ENCODE data around the gene CHCHD2. TPM values are rescaled to one million over a fixed set of nuclear protein-coding genes. Genes with fewer than 3 reads are reported as not detected.
A peak's percentile ranks its signal among the peaks of the same experiment; 100 is the strongest.
"Not testable (repeated sequence)": the region's sequence is repeated elsewhere in the genome, so short reads cannot be mapped to it uniquely, and the experiment has no call there.

The CHCHD2 gene
- total RNA-seq, 1 donor from 2014 or later: 119 TPM

DNA sequence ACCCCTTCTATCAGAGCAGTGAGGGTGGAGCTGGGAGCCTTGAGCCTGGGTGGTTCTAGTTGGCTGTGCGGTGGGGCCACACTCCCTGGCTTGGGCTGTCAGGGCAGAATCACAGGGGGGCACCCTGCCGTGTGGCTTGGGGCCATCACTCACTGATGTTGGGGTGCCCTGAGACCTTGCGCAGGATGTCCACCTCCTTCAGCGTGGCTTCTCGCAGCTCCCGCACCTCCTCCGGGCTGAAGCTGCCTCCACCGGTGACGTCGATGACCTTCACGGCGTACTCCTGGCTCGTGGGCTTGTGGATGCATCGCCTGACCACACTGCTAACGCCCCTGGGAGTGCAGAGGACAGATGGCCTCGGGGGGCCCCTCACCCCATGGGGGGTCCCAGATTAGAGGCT, 18.8 kb downstream of the CHCHD2 start:
- Mint-ChIP-seq H3K36me3 (ENCODE audit: low read depth) (peaks cover 4% of the 10 kb centered on the region), H3K9me3 (ENCODE audit: low read depth) (no peaks in the 10 kb centered on the region), H3K4me3 (ENCODE audit: unreplicated experiment) (no peak overlapping the region), H3K27me3 (ENCODE audit: low read depth) (no peaks in the 10 kb centered on the region), H3K27ac (ENCODE audit: unreplicated experiment) (no peak overlapping the region), H3K4me1 (ENCODE audit: low read depth) (peaks cover 13% of the 10 kb centered on the region)
- peak; percentile 77 for DNase-seq (ENCODE audit: low spot score)
- TF ChIP-seq, protein P1, sequence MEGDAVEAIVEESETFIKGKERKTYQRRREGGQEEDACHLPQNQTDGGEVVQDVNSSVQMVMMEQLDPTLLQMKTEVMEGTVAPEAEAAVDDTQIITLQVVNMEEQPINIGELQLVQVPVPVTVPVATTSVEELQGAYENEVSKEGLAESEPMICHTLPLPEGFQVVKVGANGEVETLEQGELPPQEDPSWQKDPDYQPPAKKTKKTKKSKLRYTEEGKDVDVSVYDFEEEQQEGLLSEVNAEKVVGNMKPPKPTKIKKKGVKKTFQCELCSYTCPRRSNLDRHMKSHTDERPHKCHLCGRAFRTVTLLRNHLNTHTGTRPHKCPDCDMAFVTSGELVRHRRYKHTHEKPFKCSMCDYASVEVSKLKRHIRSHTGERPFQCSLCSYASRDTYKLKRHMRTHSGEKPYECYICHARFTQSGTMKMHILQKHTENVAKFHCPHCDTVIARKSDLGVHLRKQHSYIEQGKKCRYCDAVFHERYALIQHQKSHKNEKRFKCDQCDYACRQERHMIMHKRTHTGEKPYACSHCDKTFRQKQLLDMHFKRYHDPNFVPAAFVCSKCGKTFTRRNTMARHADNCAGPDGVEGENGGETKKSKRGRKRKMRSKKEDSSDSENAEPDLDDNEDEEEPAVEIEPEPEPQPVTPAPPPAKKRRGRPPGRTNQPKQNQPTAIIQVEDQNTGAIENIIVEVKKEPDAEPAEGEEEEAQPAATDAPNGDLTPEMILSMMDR (IDR thresholded peaks at IDR 0.05): no peak

GRCh38 chr7:56086761-56087160, 19.5 kb downstream of the CHCHD2 start:
- peak; percentile 74 for DNase-seq (ENCODE audit: low spot score)
- Mint-ChIP-seq H3K4me1 (ENCODE audit: low read depth) (peaks cover 6% of the 10 kb centered on the region), H3K9me3 (ENCODE audit: low read depth) (no peaks in the 10 kb centered on the region), H3K4me3 (ENCODE audit: unreplicated experiment) (no peak overlapping the region), H3K27ac (ENCODE audit: unreplicated experiment) (no peak overlapping the region), H3K27me3 (ENCODE audit: low read depth) (no peaks in the 10 kb centered on the region), H3K36me3 (ENCODE audit: low read depth) (peaks cover 7% of the 10 kb centered on the region)
- TF ChIP-seq, protein P1 (IDR thresholded peaks at IDR 0.05): no peak

- Mint-ChIP-seq H3K27ac (ENCODE audit: unreplicated experiment) (no peak overlapping the region), H3K27me3 (ENCODE audit: low read depth) (no peaks in the 10 kb centered on the region), H3K36me3 (ENCODE audit: low read depth) (peaks cover 11% of the 10 kb centered on the region), H3K4me1 (ENCODE audit: low read depth) (peaks cover 22% of the 10 kb centered on the region), H3K4me3 (ENCODE audit: unreplicated experiment) (no peak overlapping the region), H3K9me3 (ENCODE audit: low read depth) (no peaks in the 10 kb centered on the region)
- peak; percentile 56 for DNase-seq (ENCODE audit: low spot score)
- TF ChIP-seq, protein P1 (IDR thresholded peaks at IDR 0.05): no peak
Observed at GRCh38 chr7:56083150-56083785, 23.0 kb downstream of the CHCHD2 start.

- peaks cover 11% of the 10 kb centered on the region for H3K36me3 Mint-ChIP-seq (ENCODE audit: low read depth)
- H3K27ac Mint-ChIP-seq (ENCODE audit: unreplicated experiment): no peak overlapping the region
- DNase-seq (ENCODE audit: low spot score): peak; percentile 94
- no peak overlapping the region for H3K4me3 Mint-ChIP-seq (ENCODE audit: unreplicated experiment)
- TF ChIP-seq, protein P1 (IDR thresholded peaks at IDR 0.05): no peak
- H3K27me3 Mint-ChIP-seq (ENCODE audit: low read depth): no peaks in the 10 kb centered on the region
- H3K9me3 Mint-ChIP-seq (ENCODE audit: low read depth): no peaks in the 10 kb centered on the region
- H3K4me1 Mint-ChIP-seq (ENCODE audit: low read depth): peaks cover 22% of the 10 kb centered on the region
Observed at GRCh38 chr7:56081626-56082340, 24.5 kb downstream of the CHCHD2 start.

- not testable (repeated sequence) for H3K4me3 Mint-ChIP-seq (ENCODE audit: unreplicated experiment); H3K9me3 Mint-ChIP-seq (ENCODE audit: low read depth); H3K27me3 Mint-ChIP-seq (ENCODE audit: low read depth)
- H3K36me3 Mint-ChIP-seq (ENCODE audit: low read depth): peaks cover 15% of the 10 kb centered on the region
- H3K4me1 Mint-ChIP-seq (ENCODE audit: low read depth): peaks cover 22% of the 10 kb centered on the region
- peak; percentile 77 for DNase-seq (ENCODE audit: low spot score)
- H3K27ac Mint-ChIP-seq (ENCODE audit: unreplicated experiment): peak overlapping the region; percentile 89
Observed at GRCh38 chr7:56080726-56081435, 25.4 kb downstream of the CHCHD2 start.

Measured in chondrocyte (in vitro differentiated cells).